GM19452 (cell line): Measurements from ENCODE around the gene TFEB.
A peak's percentile ranks its signal among the peaks of the same experiment; 100 is the strongest.

ENCODE experiments used
- ATAC-seq: cut with Tn5 transposase; IDR thresholded peaks from one replicate; pipeline ENCODE4 v1.9.1; 2021; ENCODE audit not compliant: unreplicated experiment

Gene TFEB

GRCh38 chr6:41724228-41724580 is 11.2 kb downstream of the TFEB start:
- no peak for ATAC-seq

GRCh38 chr6:41723530-41724227 is 11.7 kb downstream of the TFEB start:
- peak; percentile 62 for ATAC-seq

GRCh38 chr6:41722969-41723529 is 12.4 kb downstream of the TFEB start:
- ATAC-seq = no peak

GRCh38 chr6:41721414-41721813 is 14.0 kb downstream of the TFEB start:
- no peak for ATAC-seq

- ATAC-seq = no peak
Observed at GRCh38 chr6:41720783-41721182, 14.6 kb downstream of the TFEB start.

- no peak for ATAC-seq
Observed at GRCh38 chr6:41720262-41720620, 15.2 kb downstream of the TFEB start.

- ATAC-seq = no peak
Observed at GRCh38 chr6:41719436-41720261, 15.8 kb downstream of the TFEB start.

- ATAC-seq = no peak
Observed at GRCh38 chr6:41718828-41719227, 16.6 kb downstream of the TFEB start.

- ATAC-seq = no peak
Observed at GRCh38 chr6:41717392-41717736, 18.0 kb downstream of the TFEB start.

- ATAC-seq = no peak
Observed at GRCh38 chr6:41716516-41717391, 18.7 kb downstream of the TFEB start.

GRCh38 chr6:41715795-41716515 is 19.5 kb downstream of the TFEB start:
- ATAC-seq = no peak

GRCh38 chr6:41714556-41715273 is 20.7 kb downstream of the TFEB start:
- ATAC-seq = no peak

- ATAC-seq = peak; percentile 59
Observed at GRCh38 chr6:41713650-41714291, 21.6 kb downstream of the TFEB start.

GRCh38 chr6:41713159-41713649 is 22.2 kb downstream of the TFEB start:
- no peak for ATAC-seq

- no peak for ATAC-seq
Observed at GRCh38 chr6:41712651-41713103, 22.7 kb downstream of the TFEB start.

GRCh38 chr6:41711323-41712038 is 23.9 kb downstream of the TFEB start:
- ATAC-seq = no peak

- no peak for ATAC-seq
Observed at GRCh38 chr6:41709375-41709774, 26.0 kb downstream of the TFEB start.

GRCh38 chr6:41708856-41709255 is 26.6 kb downstream of the TFEB start:
- ATAC-seq = no peak
